Hypothalamus (tissue), 51 donors: ENCODE data around the gene TMEM37.
A peak's percentile ranks its signal among the peaks of the same experiment; 100 is the strongest.

ENCODE experiments used
- DNase-seq, 51 donors: peaks; one replicate each; lab custom pipeline; 2025; lab: John Stamatoyannopoulos, UW

TMEM37 gene

GRCh38 chr2:119448427-119449141 lies 16.9 kb downstream of the TMEM37 start:
- no peak for DNase-seq

GRCh38 chr2:119449521-119449920 lies 17.9 kb downstream of the TMEM37 start:
- DNase-seq, result no peak

GRCh38 chr2:119451336-119452050 lies 19.8 kb downstream of the TMEM37 start:
- DNase-seq, result no peak

- no peak for DNase-seq
Measured at GRCh38 chr2:119453972-119454593, 22.4 kb downstream of the TMEM37 start.

GRCh38 chr2:119455066-119455718 lies 23.5 kb downstream of the TMEM37 start:
- DNase-seq, result no peak

GRCh38 chr2:119460076-119460475 lies 28.4 kb downstream of the TMEM37 start:
- DNase-seq, result no peak

GRCh38 chr2:119461811-119462210 lies 30.2 kb downstream of the TMEM37 start:
- DNase-seq, result no peak

GRCh38 chr2:119462574-119462973 lies 30.9 kb downstream of the TMEM37 start:
- DNase-seq, result no peak

GRCh38 chr2:119463136-119463535 lies 31.5 kb downstream of the TMEM37 start:
- DNase-seq, result no peak

- no peak for DNase-seq
Measured at GRCh38 chr2:119463990-119464389, 32.3 kb downstream of the TMEM37 start.

GRCh38 chr2:119464981-119465380 lies 33.3 kb downstream of the TMEM37 start:
- DNase-seq, result peak in 1 of 51 donors; percentile 6

GRCh38 chr2:119465687-119466086 lies 34.0 kb downstream of the TMEM37 start:
- DNase-seq, result no peak

GRCh38 chr2:119466373-119466772 lies 34.7 kb downstream of the TMEM37 start:
- no peak for DNase-seq

- DNase-seq, result no peak
Measured at GRCh38 chr2:119468154-119468955, 36.7 kb downstream of the TMEM37 start.

GRCh38 chr2:119469131-119469530 lies 37.5 kb downstream of the TMEM37 start:
- no peak for DNase-seq

- DNase-seq, result no peak
Measured at GRCh38 chr2:119469661-119470297, 38.1 kb downstream of the TMEM37 start.

GRCh38 chr2:119472749-119473148 lies 41.1 kb downstream of the TMEM37 start:
- DNase-seq, result no peak

GRCh38 chr2:119473621-119474370 lies 42.1 kb downstream of the TMEM37 start:
- no peak for DNase-seq
